ENCODE measurements around the gene PCK1. TPM values are rescaled to one million over a fixed set of nuclear protein-coding genes. Genes with fewer than 3 reads are reported as not detected.
A peak's percentile ranks its signal among the peaks of the same experiment; 100 is the strongest.

Gene PCK1
- total and polyA plus RNA-seq, 2 experiments from 2014 or later = not detected

DNA sequence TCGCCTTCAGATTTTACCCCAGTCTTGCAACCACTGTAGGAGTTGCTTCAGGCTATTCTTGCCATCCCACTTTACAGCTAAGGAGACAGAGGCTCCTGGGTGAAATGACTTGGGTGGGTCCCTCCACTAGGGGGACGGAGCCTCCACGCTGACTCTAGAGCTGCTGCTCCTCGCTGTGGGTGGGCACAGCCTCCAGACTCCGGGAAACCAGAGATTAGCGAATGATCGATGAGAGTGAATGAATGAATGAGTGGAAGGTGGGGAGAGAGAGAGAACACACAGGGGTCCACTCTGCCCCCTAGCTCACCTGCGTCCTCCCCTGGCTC, 48.9 kb downstream of the PCK1 start:
- Histone ChIP-seq H3K36me3 (ENCODE audit: insufficient read depth) (no peaks in the 10 kb centered on the region), H3K27ac (ENCODE audit: low read depth) (no peak overlapping the region), H3K9me2 (ENCODE audit: insufficient read depth) (0 out of 2 replicates have a peak, but pooled peaks cover 2% of the 10 kb centered on the region), H4K20me1 (replicated peaks; ENCODE audit: insufficient read depth) (no peaks in the 10 kb centered on the region), H3K4me2 (no peak overlapping the region), H3K4me1 (ENCODE audit: insufficient read depth) (no peaks in the 10 kb centered on the region), H3K27me3 (ENCODE audit: insufficient read depth) (no peaks in the 10 kb centered on the region), H3K79me2 (replicated peaks; ENCODE audit: insufficient read depth) (no peaks in the 10 kb centered on the region), H3F3A (replicated peaks; ENCODE audit: low read depth) (no peaks in the 10 kb centered on the region), H2AFZ (no peak overlapping the region; the same call in 1 of the 2 replicates), H3K4me3 (no peak overlapping the region)
- TF ChIP-seq, protein P1, sequence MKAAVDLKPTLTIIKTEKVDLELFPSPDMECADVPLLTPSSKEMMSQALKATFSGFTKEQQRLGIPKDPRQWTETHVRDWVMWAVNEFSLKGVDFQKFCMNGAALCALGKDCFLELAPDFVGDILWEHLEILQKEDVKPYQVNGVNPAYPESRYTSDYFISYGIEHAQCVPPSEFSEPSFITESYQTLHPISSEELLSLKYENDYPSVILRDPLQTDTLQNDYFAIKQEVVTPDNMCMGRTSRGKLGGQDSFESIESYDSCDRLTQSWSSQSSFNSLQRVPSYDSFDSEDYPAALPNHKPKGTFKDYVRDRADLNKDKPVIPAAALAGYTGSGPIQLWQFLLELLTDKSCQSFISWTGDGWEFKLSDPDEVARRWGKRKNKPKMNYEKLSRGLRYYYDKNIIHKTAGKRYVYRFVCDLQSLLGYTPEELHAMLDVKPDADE (IDR thresholded peaks at IDR 0.05) = no peak
- TF ChIP-seq, protein P2, sequence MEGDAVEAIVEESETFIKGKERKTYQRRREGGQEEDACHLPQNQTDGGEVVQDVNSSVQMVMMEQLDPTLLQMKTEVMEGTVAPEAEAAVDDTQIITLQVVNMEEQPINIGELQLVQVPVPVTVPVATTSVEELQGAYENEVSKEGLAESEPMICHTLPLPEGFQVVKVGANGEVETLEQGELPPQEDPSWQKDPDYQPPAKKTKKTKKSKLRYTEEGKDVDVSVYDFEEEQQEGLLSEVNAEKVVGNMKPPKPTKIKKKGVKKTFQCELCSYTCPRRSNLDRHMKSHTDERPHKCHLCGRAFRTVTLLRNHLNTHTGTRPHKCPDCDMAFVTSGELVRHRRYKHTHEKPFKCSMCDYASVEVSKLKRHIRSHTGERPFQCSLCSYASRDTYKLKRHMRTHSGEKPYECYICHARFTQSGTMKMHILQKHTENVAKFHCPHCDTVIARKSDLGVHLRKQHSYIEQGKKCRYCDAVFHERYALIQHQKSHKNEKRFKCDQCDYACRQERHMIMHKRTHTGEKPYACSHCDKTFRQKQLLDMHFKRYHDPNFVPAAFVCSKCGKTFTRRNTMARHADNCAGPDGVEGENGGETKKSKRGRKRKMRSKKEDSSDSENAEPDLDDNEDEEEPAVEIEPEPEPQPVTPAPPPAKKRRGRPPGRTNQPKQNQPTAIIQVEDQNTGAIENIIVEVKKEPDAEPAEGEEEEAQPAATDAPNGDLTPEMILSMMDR (conservative IDR thresholded peaks at IDR 0.05; ENCODE audit: low read depth in 2 of 2) = peak; percentile 30 to 42
- no peak for DNase-seq (ENCODE audit: low spot score)
- H3K4me3 Mint-ChIP-seq = no peak overlapping the region
- H3K27me3 Mint-ChIP-seq (ENCODE audit: insufficient read depth, low read depth, poor library complexity) = peaks cover 9% of the 10 kb centered on the region
- peak; percentile 70 for ATAC-seq
- no peak overlapping the region for H3K27ac Mint-ChIP-seq
- no peaks in the 10 kb centered on the region for H3K9me3 Mint-ChIP-seq
- no peaks in the 10 kb centered on the region; the same call in 2 of the 3 replicates for H3K4me1 Mint-ChIP-seq
- H3K36me3 Mint-ChIP-seq (ENCODE audit: low read depth) = no peaks in the 10 kb centered on the region

DNA sequence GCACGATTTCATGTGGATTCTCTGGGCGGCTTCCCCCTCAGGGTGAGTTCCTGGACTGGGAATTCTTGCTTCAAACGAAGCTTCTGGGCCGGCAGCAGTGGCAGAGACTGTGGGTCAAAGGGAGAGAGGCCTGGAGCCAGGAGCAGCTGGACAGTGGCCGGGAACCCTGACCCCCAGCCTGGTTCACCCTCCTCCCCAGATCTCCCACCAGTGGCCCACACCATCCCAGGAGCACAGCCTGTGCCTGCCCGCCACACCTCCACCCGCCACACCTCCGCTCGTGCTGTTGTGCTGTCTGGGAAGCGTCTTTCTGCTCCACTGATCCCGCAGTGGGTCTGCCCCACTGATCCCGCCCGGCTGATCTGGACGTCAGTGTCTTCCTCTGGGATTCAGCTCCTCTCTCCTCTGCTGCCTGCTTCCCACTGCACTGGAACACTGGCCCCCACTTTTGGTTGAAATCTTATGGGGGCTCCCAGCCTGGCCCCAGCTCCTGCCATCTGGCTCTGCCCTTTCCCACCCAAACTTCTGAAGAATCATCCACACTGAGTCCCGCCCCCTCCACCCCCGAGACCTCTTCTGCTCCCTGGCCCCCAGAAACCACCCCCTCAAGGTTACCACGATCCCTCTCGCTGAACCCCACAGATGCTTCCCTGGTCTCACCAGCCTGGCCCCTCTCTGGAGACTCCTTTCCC, 49.5 kb downstream of the PCK1 start:
- Mint-ChIP-seq H3K4me3 (no peak overlapping the region), H3K9me3 (no peaks in the 10 kb centered on the region), H3K27me3 (ENCODE audit: insufficient read depth, low read depth, poor library complexity) (peaks cover 10% of the 10 kb centered on the region), H3K27ac (no peak overlapping the region), H3K36me3 (ENCODE audit: low read depth) (no peaks in the 10 kb centered on the region), H3K4me1 (no peaks in the 10 kb centered on the region; the same call in 2 of the 3 replicates)
- Histone ChIP-seq H3K79me2 (replicated peaks; ENCODE audit: insufficient read depth) (no peaks in the 10 kb centered on the region), H3K4me3 (no peak overlapping the region), H3K27me3 (ENCODE audit: insufficient read depth) (no peaks in the 10 kb centered on the region), H3K4me1 (ENCODE audit: insufficient read depth) (no peaks in the 10 kb centered on the region), H3K9me2 (ENCODE audit: insufficient read depth) (0 out of 2 replicates have a peak, but pooled peaks cover 2% of the 10 kb centered on the region), H3F3A (replicated peaks; ENCODE audit: low read depth) (no peaks in the 10 kb centered on the region), H4K20me1 (replicated peaks; ENCODE audit: insufficient read depth) (no peaks in the 10 kb centered on the region), H2AFZ (no peak overlapping the region), H3K36me3 (ENCODE audit: insufficient read depth) (no peaks in the 10 kb centered on the region), H3K4me2 (no peak overlapping the region), H3K27ac (ENCODE audit: low read depth) (no peak overlapping the region)
- no peak for DNase-seq (ENCODE audit: low spot score)
- ATAC-seq = peak; percentile 29; the same call in 2 of the 3 replicates
- no peak for TF ChIP-seq ZNF114 (CRISPR knock-in tag; IDR thresholded peaks at IDR 0.05)
- TF ChIP-seq, protein P2 (conservative IDR thresholded peaks at IDR 0.05; ENCODE audit: low read depth in 2 of 2) = no peak
- TF ChIP-seq JUNB (IDR thresholded peaks at IDR 0.05; ENCODE audit: unreplicated experiment) = no peak
- TF ChIP-seq STAT1 (IDR thresholded peaks at IDR 0.05; ENCODE audit: unreplicated experiment) = no peak
- TF ChIP-seq, protein P3, sequence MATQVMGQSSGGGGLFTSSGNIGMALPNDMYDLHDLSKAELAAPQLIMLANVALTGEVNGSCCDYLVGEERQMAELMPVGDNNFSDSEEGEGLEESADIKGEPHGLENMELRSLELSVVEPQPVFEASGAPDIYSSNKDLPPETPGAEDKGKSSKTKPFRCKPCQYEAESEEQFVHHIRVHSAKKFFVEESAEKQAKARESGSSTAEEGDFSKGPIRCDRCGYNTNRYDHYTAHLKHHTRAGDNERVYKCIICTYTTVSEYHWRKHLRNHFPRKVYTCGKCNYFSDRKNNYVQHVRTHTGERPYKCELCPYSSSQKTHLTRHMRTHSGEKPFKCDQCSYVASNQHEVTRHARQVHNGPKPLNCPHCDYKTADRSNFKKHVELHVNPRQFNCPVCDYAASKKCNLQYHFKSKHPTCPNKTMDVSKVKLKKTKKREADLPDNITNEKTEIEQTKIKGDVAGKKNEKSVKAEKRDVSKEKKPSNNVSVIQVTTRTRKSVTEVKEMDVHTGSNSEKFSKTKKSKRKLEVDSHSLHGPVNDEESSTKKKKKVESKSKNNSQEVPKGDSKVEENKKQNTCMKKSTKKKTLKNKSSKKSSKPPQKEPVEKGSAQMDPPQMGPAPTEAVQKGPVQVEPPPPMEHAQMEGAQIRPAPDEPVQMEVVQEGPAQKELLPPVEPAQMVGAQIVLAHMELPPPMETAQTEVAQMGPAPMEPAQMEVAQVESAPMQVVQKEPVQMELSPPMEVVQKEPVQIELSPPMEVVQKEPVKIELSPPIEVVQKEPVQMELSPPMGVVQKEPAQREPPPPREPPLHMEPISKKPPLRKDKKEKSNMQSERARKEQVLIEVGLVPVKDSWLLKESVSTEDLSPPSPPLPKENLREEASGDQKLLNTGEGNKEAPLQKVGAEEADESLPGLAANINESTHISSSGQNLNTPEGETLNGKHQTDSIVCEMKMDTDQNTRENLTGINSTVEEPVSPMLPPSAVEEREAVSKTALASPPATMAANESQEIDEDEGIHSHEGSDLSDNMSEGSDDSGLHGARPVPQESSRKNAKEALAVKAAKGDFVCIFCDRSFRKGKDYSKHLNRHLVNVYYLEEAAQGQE (IDR thresholded peaks at IDR 0.05; ENCODE audit: unreplicated experiment) = no peak
